GM15510 (cell line): ENCODE measurements around the gene FOSL2.
A peak's percentile ranks its signal among the peaks of the same experiment; 100 is the strongest.

Source experiments
- POLR2A ChIP-seq: IDR thresholded peaks from 3 replicates; pipeline ENCODE4 v1.6.1; 2011; ENCODE audit warnings: borderline replicate concordance; ENCODE audit not compliant: insufficient read length; ENCODE audit errors: extremely low read depth

Gene FOSL2

DNA sequence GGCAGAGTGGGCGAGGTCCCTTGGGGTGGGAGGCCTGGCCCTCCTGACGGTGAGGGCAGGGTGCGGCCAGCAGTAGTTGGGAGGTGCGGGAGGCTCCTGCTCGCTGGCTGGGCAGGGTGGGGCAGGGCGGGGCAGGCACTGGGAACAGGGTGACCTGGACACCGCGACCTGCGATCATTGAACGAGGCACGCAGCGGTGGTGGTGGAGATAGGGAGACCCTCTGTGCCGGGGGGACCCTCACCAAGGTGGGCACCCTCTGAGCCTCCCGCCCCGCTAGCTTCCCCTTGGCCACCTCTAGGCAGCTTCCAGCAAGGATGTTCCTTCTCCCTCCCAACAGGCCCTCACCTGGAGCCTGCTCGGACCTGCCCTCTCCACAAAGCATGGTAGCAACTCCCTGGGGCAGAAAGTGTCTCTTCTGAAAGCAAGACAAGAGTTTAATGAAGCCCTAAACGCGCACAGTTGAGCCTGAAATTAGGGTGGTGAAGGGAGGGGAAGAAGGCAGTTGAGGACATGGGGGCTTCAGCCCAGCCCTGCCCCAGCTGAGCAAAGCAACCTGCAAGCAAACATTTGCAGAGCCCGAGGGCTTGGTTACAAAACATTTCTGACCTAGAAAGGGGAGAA, 15.4 kb upstream of the FOSL2 start:
- TF ChIP-seq POLR2A, result no peak

DNA sequence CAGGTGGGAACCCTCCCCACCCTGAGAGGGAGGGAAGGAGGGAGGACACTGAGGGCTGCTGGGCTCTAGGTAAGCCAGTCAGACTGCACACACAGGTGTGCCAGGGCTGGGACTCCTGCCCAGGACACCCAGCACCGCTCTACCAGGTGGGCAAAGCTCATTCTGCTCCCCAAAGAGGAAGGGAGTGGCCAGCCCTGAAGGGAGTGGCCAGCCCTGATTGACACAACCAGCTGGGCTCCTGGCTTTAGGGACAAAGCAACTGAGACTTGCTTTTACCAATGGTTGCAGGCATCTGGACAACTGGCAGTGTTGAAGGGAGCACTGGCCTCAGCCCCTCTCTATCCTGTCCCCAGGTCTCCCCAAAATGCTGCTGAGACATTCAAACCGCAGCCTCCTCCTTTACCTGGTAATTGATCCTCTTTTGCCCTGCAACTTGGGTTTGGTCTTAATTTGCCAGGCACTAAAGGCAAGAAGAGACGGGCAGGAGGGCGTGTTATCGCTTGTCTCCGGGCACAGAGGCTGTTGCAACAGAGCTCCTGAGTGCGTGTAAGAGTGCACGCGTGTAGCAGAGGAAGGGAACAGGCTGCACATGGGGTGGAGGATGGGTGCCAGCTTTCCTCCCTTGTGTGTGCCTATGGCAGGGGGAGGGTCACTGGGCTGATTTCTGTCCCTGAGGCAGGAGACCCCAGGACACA, 14.5 kb upstream of the FOSL2 start:
- TF ChIP-seq POLR2A, result no peak

DNA sequence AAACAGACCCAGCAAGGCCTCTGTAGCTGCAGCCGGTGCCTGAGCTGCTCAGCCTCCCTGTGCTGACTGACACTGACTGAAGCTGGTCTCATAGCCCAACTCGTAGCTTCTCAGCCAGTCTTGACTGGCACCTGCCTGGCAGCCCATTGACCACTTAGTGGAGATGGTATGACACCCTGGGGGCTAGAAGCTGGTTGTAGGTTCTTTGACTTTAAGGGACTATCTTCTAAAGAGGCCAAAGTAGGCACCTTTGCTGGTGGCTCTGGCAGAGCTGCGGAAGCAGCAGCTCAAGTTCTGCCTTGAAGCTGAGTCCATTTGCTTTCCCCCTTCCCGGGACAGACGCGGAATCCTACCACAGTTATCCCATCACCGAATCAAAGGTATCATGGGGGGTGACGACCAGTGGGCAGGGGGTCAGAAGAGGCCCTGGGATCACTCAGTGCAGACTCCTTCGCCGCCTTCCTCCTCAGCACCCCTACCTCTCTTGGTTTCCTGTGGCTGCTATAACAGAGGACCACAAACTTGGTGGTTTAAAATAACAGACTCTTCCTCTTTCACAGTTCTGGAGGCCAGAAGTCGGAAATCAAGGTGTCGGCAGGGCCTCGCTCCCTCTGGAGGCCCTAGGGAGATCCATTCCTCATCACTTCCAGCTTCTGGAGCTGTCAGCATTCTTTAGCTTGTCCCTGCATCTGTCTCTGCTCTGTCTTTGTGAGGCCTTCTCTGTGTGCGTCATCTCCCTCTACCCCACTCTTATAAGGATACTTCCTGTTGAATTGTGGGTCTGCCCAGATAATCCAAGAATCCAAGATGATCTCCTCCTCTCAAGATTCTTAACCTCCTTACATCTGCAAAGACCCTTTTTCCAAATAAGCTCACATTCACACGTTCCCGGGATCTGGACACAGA, 13.7 kb upstream of the FOSL2 start:
- no peak for TF ChIP-seq POLR2A

DNA sequence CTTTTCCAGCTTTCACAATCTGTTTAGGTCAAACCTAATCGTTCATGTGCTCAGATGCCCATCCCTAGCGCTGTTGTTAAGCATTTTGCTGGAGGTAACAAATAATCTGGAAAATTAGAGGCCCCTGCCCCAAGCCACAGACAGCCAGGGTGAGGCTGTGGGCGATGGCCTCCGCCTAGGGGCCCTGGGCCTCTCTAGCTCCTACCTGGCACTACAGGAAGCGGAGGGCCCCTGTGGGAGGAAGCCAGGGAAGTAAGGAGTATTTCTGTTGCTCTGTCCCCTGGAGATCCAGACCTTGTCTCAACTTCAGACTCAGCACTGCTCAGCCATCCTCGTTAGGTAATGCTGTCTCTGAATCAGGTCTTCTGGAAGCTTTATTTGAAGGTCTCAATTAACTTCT, 12.4 kb upstream of the FOSL2 start:
- TF ChIP-seq POLR2A, result no peak

DNA sequence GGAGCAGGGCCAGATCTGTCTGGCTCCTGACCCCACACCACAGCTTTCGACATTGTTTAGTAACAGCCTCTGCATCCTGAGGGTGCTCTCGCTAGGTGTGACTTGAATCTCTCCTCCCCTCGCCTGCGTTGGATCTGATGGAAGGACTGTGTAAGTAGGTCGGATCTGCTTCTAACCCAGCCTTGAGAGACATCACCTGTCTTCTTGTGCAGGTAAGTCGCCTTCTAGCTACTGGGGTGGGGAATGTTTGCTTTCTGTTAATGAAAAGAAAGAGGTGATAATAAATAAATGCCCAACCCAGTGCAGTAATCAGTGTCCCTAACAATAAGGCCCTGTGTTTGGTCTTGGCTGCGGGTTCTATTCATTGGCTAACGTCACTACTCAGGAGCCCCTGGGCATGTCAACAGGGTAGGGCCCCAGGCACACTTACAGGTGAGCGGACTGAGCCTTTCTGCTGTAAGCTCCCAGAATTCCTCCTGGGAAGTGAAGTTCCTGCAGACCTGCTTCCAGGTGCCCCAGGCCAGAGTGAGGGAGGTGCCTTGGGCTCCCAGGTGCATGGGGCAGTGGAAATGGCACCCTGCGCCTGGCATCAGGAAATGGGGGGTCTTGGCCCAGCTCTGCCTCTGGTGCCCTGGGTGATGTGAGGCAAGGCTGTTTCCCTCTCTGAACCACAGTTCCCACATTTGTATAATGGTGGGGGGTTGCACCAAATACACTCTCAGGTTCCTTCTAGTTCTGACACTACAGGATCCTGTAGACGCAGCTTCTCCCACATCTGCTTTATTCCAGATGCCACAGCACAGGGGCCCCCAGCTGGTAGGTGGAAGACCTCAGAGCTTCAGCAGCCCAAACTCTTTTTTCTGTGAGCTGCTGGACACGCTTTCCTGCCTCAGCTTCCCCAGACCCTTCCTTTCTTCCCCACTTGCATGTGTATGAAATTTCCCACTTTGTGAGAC, 11.2 kb upstream of the FOSL2 start:
- no peak for TF ChIP-seq POLR2A

DNA sequence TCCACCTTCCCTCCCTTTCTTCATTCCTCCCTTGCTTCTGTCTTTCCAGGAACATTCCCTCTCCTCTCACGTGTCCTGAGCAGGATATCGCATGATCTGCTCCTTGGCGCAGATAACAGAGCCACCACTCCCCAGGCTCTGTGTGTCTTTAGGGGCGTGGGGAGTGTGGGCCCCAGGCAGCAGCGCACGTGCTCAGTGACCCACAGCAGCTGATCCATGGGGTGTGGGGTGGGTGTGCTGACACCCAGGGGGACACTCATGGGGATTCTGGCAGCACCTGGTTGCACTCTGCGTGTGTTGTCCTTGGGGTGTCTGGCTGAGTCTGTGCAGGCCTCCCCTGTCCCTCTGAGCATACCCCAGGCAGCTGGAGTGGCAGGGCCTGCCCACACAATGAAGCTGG, 9.9 kb upstream of the FOSL2 start:
- no peak for TF ChIP-seq POLR2A

DNA sequence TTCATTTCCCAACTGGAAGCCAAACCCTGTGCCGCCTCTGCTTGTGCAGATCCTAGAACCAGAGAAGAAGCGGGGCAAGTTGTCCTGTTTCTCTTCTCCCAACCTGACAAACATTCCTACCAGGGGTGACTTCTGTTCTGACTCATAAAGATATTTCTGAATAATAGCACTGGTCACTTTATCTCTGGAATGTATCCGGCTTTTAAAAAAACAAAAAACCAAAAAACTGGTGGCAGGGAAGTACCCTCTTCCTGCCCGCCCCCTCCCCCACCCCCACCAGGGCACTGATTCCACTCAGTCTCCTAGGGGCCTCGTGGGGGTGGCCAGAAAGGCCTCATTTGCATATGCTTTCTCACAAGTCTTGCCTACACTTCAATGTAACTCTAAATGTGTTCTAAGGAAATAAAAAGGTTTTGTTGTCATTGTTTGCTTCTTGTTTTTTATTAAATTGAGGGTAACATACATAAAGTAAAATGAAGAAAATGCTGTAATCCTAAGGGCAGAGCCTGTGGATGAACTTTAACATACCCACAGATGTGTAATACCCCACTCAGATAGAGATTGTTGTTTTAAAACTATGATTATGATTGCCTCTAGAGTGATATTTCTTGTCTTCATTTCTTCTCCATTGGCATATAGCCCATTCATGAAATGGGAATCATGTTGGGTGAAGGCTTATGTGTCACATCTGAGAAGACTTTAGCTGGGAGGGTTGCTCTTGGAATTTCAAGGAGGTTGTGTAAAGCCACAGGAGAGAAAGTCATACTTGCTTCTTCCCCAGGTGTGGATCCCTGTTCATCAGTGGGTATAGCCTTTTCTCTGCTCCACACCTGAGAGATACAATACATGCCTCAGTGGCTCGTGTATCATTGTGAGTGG, 5.3 kb upstream of the FOSL2 start:
- no peak for TF ChIP-seq POLR2A

DNA sequence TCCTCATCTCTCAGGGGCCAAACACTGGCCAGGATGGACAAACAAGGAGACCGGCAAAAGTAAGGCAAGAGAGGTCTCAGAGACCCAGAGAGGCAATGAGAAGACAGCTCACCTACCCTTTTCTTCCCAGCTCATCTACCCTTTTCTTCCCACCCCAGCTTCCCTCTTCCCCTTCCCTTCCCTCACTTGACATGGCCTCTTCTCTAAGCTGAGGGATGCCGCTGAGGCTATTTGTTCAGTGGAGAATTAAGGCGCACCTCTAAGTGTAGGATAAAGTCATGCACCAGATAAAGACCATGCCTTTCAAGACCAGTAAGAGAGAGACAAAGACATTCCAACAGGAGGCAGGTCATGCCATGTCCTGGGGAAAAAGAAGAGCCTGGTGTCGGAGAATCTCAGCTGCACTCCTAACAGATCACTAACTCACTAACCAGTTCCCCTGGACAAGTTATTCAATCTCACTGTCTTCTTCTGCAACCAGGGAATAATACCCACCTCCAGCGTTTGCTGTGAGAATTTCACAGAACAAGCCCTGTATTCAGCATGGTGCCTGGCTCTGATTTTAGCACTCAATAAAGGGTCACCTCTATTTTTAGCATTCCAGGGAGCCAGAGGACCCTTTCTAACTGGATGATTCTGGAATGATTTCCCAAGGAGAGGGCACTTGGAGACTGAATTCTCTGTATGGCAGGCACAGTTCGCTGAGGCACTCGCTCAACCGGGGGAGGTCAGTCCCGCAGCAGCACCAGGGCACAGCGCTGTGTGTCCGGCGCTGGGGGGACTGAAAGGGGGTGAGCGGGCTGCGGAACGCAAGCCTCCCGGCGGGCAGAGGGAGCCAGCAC, 3.0 kb upstream of the FOSL2 start:
- TF ChIP-seq POLR2A, result no peak

DNA sequence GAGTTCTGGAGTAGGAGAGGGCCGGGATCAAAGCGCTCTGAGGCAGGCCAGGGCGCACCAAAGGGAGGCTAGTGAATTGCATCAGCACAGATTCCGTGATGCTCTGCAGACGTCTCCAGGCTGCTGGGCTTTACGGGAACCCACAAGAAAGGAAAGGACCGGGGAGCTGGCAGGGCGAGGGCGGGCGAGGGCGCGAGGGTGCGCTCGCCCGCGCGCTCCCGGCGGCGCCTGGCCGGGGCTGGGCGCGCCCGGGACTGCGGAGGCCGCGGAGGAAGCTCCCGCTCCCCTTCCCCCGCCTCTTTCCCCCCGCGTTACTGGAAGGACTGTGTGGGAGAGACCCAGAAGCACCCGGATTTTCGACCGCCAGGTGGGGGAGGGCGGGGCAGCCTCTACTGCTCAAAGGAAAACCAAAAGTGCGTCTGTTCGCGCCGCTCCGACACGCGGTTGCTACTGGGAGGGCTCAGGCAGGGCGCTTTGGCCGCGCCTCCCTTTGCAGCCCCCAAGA, 2.4 kb upstream of the FOSL2 start:
- peak; percentile 49 for TF ChIP-seq POLR2A

DNA sequence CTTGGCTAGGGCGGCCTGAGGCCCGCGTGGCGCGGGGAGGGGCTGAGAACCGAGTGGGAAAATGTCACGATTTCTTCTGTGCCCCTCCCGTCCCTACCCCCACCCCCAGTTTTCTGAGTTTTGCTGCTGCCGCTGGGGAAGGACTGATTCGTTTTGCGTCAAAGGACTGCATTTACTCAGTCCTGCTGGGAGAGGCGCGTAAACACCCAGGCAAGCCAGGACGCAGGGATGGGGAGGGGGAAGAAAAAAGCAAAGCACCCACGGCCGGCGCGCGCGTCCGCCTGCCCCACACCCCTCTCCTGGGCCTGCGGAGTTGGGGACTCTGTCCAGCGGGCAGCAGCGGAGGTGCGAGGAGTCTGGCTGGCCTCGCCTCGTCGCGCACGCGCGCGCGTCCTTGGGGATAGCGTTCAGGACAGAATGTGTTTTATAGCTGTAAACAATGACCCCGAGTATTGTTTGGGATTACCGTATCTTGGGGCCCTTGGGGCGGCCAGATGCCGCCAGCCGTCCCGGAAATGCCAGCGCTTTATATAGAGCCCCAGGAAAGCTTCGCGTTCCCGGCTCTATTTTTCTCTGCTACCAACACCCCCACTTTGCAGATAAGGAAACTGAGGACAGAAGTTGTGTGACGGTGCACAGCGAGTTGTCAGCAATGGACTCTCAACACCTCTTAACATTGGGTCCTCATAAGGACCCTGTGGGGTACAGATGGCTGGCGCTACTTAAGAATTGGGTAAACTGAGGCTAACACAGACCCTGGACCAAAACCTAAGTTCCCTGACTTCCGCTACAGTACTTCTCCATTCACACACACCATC, 1.7 kb upstream of the FOSL2 start:
- no peak for TF ChIP-seq POLR2A

DNA sequence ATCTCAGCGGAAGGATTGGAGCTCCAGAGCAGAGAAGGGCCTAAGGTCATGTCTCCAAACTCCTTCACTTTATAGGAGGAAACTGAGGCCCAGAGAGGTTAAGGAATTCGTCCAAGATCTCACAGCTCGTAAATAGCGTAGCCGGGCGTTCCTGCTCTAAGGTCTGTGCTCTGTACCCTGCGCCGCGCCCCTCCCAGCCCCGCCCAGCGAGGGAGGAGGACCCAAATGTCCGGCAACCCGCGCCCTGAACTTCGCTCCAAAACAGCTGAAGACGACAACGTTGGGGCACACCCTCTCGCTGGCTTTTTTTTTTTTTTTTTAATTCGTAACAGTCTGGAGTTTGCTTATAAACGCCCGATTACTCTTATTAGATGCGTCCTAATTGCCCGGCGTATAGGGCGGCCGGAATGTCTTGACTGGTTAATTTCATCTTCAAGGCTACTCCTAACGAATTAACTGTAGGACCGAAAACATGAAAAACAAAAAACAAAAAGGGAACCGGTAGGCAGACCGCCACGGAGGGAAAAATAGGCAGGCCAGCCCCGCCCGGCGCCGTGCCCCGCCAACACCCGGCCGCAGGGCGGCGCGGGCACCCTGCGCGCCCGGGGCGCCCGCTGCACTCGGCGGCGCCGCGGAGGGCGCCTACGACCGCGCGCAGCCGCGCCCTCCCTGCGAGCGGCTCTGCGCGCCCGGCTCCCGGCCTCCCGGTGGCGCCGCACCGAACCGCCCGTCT, 928 bp upstream of the FOSL2 start:
- TF ChIP-seq POLR2A, result no peak

DNA sequence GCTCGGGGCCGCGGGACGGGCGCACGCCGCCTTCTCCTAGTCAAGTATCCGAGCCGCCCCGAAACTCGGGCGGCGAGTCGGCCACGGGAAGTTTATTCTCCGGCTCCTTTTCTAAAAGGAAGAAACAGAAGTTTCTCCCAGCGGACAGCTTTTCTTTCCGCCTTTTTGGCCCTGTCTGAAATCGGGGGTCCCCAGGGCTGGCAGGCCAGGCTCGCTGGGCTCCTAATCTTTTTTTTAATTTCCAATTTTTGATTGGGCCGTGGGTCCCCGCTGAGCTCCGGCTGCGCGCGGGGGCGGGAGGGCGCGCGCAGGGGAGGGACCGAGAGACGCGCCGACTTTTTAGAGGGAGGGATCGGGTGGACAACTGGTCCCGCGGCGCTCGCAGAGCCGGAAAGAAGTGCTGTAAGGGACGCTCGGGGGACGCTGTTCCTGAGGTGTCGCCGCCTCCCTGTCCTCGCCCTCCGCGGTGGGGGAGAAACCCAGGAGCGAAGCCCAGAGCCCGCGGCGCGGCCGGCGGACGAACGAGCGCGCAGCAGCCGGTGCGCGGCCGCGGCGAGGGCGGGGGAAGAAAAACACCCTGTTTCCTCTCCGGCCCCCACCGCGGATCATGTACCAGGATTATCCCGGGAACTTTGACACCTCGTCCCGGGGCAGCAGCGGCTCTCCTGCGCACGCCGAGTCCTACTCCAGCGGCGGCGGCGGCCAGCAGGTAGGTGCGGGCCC, 617 bp downstream of the FOSL2 start:
- no peak for TF ChIP-seq POLR2A
